CD14-positive monocyte (primary cell): Measurements from ENCODE around the gene EEF1AKMT3. TPM values are rescaled to one million over a fixed set of nuclear protein-coding genes. Genes with fewer than 3 reads are reported as not detected.

Source experiments
- DNase-seq, 3 donors: peaks; one replicate each; pipeline ENCODE4 v3.0.0-alpha.2; 2011 to 2022
- H2AFZ ChIP-seq: 2 replicates; pipeline ENCODE4 v1.6.0; 2012; ENCODE audit warnings: mild to moderate bottlenecking, low read depth, low read length, inconsistent platforms; ENCODE audit not compliant: insufficient read depth, poor library complexity, severe bottlenecking
- H3K27ac ChIP-seq, 2 donors: 1 replicate in 1 of 2; 2 replicates in 1 of 2; pipeline ENCODE4 v1.5.1; 2012 to 2013; ENCODE audit warnings: low read length in 2 of 2, control low read depth in 1 of 2, inconsistent platforms in 1 of 2, low read depth in 1 of 2, mild to moderate bottlenecking in 1 of 2
- H3K27me3 ChIP-seq, 2 donors: one replicate each; pipeline versions ENCODE4 v1.6.0 to v1.6.1; 2011 to 2013; ENCODE audit warnings: low read length in 2 of 2; ENCODE audit not compliant: control insufficient read depth in 2 of 2, insufficient read depth in 2 of 2
- H3K36me3 ChIP-seq, 2 donors: replicated peaks in 1 of 2; 1 replicate in 1 of 2; 2 replicates in 1 of 2; pipeline versions ENCODE4 v1.5.1 to v1.6.1; 2012 to 2013; ENCODE audit warnings: low read length in 2 of 2, control low read depth in 1 of 2, inconsistent platforms in 1 of 2, mild to moderate bottlenecking in 1 of 2; ENCODE audit not compliant: insufficient read depth in 2 of 2, control insufficient read depth in 1 of 2
- H3K4me1 ChIP-seq, 2 donors: 1 replicate in 1 of 2; 2 replicates in 1 of 2; pipeline versions ENCODE4 v1.5.1 to v1.6.1; 2012 to 2013; ENCODE audit warnings: low read length in 2 of 2, control low read depth in 1 of 2, inconsistent platforms in 1 of 2, mild to moderate bottlenecking in 1 of 2, moderate library complexity in 1 of 2; ENCODE audit not compliant: insufficient read depth in 2 of 2, control insufficient read depth in 1 of 2
- H3K4me2 ChIP-seq: replicated peaks from 2 replicates; pipeline ENCODE3; 2012; ENCODE audit warnings: low read length, moderate library complexity, mild to moderate bottlenecking; ENCODE audit not compliant: poor library complexity, severe bottlenecking; ENCODE audit errors: extremely low read depth
- H3K4me3 ChIP-seq, 3 experiments: fragments of 200-600 bp in 1 of 3; sonication (generic) in 1 of 3; replicated peaks in 1 of 3; 1 replicate in 2 of 3; 2 replicates in 1 of 3; pipeline ENCODE4 v1.5.1; 2011 to 2013; ENCODE audit warnings: low read length in 3 of 3, mild to moderate bottlenecking in 3 of 3, control low read depth in 2 of 3, low read depth in 2 of 3, inconsistent platforms in 1 of 3, moderate library complexity in 1 of 3
- H3K79me2 ChIP-seq: 2 replicates; pipeline ENCODE4 v1.6.0; 2012; ENCODE audit warnings: mild to moderate bottlenecking, control low read depth, inconsistent platforms, low read length, moderate library complexity; ENCODE audit not compliant: insufficient read depth
- H3K9ac ChIP-seq: 2 replicates; pipeline ENCODE4 v1.6.0; 2017; ENCODE audit warnings: low read length, mild to moderate bottlenecking; ENCODE audit not compliant: insufficient read depth, poor library complexity, severe bottlenecking
- H3K9me3 ChIP-seq, 2 donors: replicated peaks in 1 of 2; 1 replicate in 1 of 2; 2 replicates in 1 of 2; pipeline versions ENCODE4 v1.5.1 to v1.6.1; 2012 to 2013; ENCODE audit warnings: low read length in 2 of 2, control low read depth in 1 of 2; ENCODE audit not compliant: control insufficient read depth in 1 of 2, insufficient read depth in 1 of 2
- H4K20me1 ChIP-seq: 2 replicates; pipeline ENCODE4 v1.6.0; 2012; ENCODE audit warnings: mild to moderate bottlenecking, low read length, control low read depth, moderate library complexity; ENCODE audit not compliant: insufficient read depth
- H3K27ac Mint-ChIP-seq, 7 donors: one replicate each; pipeline ENCODE4 v1.8.0; 2020; ENCODE audit warnings: mild to moderate bottlenecking in 7 of 7, mixed read lengths in 7 of 7, moderate library complexity in 6 of 7, inconsistent platforms in 2 of 7
- H3K27me3 Mint-ChIP-seq, 3 donors: one replicate each; pipeline ENCODE4 v1.8.0; 2021 to 2022; ENCODE audit warnings: low read depth in 3 of 3, mild to moderate bottlenecking in 3 of 3, mixed read lengths in 3 of 3, moderate library complexity in 3 of 3, inconsistent platforms in 1 of 3
- H3K36me3 Mint-ChIP-seq, 2 donors: one replicate each; pipeline ENCODE4 v1.8.0; 2020; ENCODE audit warnings: mixed read lengths in 2 of 2, inconsistent platforms in 1 of 2, mild to moderate bottlenecking in 1 of 2
- H3K4me1 Mint-ChIP-seq: one replicate; pipeline ENCODE4 v1.8.0; 2020; ENCODE audit warnings: mild to moderate bottlenecking, mixed read lengths
- H3K4me3 Mint-ChIP-seq, 2 donors: one replicate each; pipeline ENCODE4 v1.8.0; 2020; ENCODE audit warnings: mild to moderate bottlenecking in 2 of 2, mixed read lengths in 2 of 2, moderate library complexity in 1 of 2
- H3K9me3 Mint-ChIP-seq, 7 donors: one replicate each; pipeline ENCODE4 v1.8.0; 2020 to 2022; ENCODE audit warnings: mixed read lengths in 7 of 7, mild to moderate bottlenecking in 6 of 7, moderate library complexity in 6 of 7, inconsistent platforms in 2 of 7
- WGBS: methylation state at CpG from one replicate; pipeline ENCODE4 v1.1.5; 2013; ENCODE audit warnings: missing lambda C conversion rate; ENCODE audit not compliant: insufficient coverage; 5-methylcytosine and 5-hydroxymethylcytosine counted together
- intact Hi-C, 2 donors: fragments of 100-400 bp; cut with micrococcal nuclease; formaldehyde crosslinking; loops; one replicate each; pipeline versions ENCODE4 v1.15.0 to v1.15.1; 2023
- polyA plus RNA-seq, 3 donors: library from polyadenylated mRNA; depleted of rRNA in 1 of 3; unstranded in 2 of 3; stranded (reverse) in 1 of 3; fragments of 300-500 nt in 2 of 3; fragments of >200 nt in 1 of 3; fragmentation: Illumina TruSeq in 2 of 3; gene quantifications; 1 replicate in 2 of 3; 2 replicates in 1 of 3; pipeline ENCODE4 v1.2.3, GENCODE V29; 2012 to 2021
- TF ChIP-seq, protein P1 (sequence below): fragments of 200-600 bp; IDR thresholded peaks from one replicate; pipeline ENCODE4 v1.8.0; 2022; ENCODE audit warnings: antibody characterized with exemption, mild to moderate bottlenecking

Gene EEF1AKMT3
- polyA plus RNA-seq, 3 donors = 3.4 to 4.2 (median 3.4) TPM

DNA sequence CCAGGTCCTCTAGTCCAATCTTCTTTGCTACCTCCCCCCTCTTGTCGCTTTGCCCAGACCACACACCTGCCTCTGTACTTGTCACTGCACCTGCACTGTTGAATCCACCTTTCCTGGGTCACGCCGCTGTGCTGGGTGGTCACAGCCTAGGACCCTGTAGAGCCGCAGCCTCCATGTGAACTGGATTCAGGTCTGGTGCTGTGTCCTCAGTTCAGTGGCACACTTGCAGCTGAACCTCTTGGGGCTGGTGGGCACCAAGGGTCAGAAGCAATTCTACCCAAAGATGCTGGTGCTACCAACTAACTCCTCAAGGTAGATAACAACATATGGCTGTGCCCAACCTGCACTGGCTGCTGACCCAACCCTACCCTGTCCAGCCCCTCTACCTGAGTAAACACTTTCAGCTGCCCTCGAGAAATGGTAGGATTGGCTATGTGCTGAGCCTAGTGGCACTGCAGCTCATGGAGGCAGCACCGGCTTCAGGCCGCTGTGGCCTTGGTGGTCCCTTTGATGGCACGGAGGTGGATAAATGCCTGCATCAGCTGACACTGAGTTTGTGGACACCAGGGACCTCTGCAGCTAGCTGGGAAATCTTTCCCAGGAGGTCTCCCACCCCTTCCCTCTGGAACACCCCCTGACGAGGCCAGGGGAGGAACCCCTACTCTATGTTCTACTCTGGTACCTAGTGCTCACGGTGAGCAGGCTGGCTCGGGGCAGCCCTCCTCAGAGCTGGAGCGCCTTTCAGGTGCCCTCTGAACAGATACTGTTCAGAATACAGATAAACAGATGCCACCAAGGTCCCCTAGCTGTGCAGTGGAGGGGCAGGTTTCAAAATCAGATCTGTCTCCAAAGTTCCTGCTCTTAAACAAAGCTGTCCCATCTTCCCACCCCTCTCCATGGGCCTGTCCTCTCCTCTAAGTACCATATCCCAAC, 48.1 kb upstream of the EEF1AKMT3 start:
- H3K27ac Mint-ChIP-seq = peak overlapping the region in 4 of 7 donors; percentile 6 to 68 (median 22)
- Histone ChIP-seq H4K20me1 (peaks cover 6% of the 10 kb centered on the region), H3K79me2 (no peaks in the 10 kb centered on the region), H3K4me2 (no peak overlapping the region), H3K27ac (no peak overlapping the region), H3K9ac (no peak overlapping the region), H3K36me3 (peaks cover 46 to 56% of the 10 kb centered on the region in 2 donors), H3K4me1 (no peaks in the 10 kb centered on the region), H2AFZ (no peak overlapping the region), H3K4me3 (no peak overlapping the region), H3K9me3 (peaks cover 0 to 14% of the 10 kb centered on the region in 2 donors), H3K27me3 (no peaks in the 10 kb centered on the region)
- peaks cover 0 to 2% (median 1%) of the 10 kb centered on the region in 3 donors for H3K27me3 Mint-ChIP-seq
- peaks cover 3% of the 10 kb centered on the region for H3K4me1 Mint-ChIP-seq
- DNase-seq = no peak
- WGBS = 95% methylated on average over 7 of the region's 12 CpGs
- H3K9me3 Mint-ChIP-seq = peaks cover 0 to 15% (median 11%) of the 10 kb centered on the region in 7 donors
- intact Hi-C loops = no loop called here
- TF ChIP-seq, protein P1, sequence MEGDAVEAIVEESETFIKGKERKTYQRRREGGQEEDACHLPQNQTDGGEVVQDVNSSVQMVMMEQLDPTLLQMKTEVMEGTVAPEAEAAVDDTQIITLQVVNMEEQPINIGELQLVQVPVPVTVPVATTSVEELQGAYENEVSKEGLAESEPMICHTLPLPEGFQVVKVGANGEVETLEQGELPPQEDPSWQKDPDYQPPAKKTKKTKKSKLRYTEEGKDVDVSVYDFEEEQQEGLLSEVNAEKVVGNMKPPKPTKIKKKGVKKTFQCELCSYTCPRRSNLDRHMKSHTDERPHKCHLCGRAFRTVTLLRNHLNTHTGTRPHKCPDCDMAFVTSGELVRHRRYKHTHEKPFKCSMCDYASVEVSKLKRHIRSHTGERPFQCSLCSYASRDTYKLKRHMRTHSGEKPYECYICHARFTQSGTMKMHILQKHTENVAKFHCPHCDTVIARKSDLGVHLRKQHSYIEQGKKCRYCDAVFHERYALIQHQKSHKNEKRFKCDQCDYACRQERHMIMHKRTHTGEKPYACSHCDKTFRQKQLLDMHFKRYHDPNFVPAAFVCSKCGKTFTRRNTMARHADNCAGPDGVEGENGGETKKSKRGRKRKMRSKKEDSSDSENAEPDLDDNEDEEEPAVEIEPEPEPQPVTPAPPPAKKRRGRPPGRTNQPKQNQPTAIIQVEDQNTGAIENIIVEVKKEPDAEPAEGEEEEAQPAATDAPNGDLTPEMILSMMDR = no peak
- peaks cover 46 to 59% of the 10 kb centered on the region in 2 donors for H3K36me3 Mint-ChIP-seq
- no peak overlapping the region for H3K4me3 Mint-ChIP-seq

DNA sequence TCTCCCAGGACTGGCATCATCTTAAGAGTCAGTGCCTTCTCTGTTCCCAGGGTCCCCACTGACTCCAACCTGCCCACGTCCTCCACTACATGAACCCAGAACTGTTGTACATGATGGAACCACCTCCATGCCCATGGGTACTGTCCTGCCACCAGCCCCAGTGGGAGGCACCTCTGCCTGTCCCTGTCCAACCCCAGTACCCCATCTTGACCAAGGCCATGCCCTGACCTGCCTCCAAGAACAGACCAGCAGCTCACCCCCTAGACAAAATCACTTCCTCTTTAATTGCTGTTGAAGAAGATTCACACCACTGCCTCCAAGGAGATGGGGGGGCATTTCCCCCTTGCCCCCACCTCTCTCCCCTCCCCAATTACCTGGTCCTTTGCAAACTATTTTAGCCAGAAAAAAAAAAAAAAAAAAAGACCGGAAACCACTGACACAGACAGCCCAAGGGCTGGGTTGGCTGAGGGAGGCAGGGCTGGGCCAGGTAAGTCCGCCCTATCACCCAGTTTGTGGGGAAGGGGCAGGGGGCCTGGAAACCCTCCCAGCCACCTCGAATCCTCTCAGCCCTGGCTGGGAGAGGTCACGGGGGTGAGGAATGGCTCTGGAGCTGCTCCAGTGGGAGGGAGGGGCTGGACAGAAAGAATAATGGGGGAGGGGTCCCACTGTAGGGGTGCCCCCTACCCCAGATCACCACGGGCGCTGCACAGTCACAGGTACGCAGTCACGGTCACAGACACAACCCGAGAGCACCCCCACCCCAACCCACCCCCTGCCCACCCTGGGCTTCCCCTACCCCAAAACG, 47.3 kb upstream of the EEF1AKMT3 start:
- intact Hi-C loops = no loop called here

More for the DNA sequence above, 47.3 kb upstream of the EEF1AKMT3 start:
- Histone ChIP-seq H3K4me3 (no peak overlapping the region), H3K79me2 (no peaks in the 10 kb centered on the region), H3K27ac (no peak overlapping the region), H4K20me1 (peaks cover 6% of the 10 kb centered on the region), H3K9ac (no peak overlapping the region), H3K27me3 (no peaks in the 10 kb centered on the region), H3K9me3 (peaks cover 0 to 14% of the 10 kb centered on the region in 2 donors), H3K4me1 (no peaks in the 10 kb centered on the region), H2AFZ (no peak overlapping the region), H3K36me3 (peaks cover 45 to 55% of the 10 kb centered on the region in 2 donors), H3K4me2 (no peak overlapping the region)
- DNase-seq = no peak
- H3K4me3 Mint-ChIP-seq = no peak overlapping the region
- TF ChIP-seq, protein P1 = no peak
- peaks cover 40 to 57% of the 10 kb centered on the region in 2 donors for H3K36me3 Mint-ChIP-seq
- peaks cover 3% of the 10 kb centered on the region for H3K4me1 Mint-ChIP-seq
- H3K27ac Mint-ChIP-seq = peak overlapping the region in 3 of 7 donors; percentile 6 to 68 (median 37)
- peaks cover 0 to 2% (median 1%) of the 10 kb centered on the region in 3 donors for H3K27me3 Mint-ChIP-seq
- 100% methylated on average over 1 of the region's 11 CpGs for WGBS
- peaks cover 0 to 15% (median 12%) of the 10 kb centered on the region in 7 donors for H3K9me3 Mint-ChIP-seq
